GM19324 (cell line): ENCODE measurements around the gene ARHGEF6.
"Not testable (repeated sequence)": the region's sequence is repeated elsewhere in the genome, so short reads cannot be mapped to it uniquely, and the experiment has no call there.

ENCODE experiments used
- ATAC-seq: cut with Tn5 transposase; IDR thresholded peaks from one replicate; pipeline ENCODE4 v1.9.1; 2021; ENCODE audit warnings: mild to moderate bottlenecking, moderate library complexity; ENCODE audit not compliant: unreplicated experiment, low FRiP score

The ARHGEF6 gene, protein sequence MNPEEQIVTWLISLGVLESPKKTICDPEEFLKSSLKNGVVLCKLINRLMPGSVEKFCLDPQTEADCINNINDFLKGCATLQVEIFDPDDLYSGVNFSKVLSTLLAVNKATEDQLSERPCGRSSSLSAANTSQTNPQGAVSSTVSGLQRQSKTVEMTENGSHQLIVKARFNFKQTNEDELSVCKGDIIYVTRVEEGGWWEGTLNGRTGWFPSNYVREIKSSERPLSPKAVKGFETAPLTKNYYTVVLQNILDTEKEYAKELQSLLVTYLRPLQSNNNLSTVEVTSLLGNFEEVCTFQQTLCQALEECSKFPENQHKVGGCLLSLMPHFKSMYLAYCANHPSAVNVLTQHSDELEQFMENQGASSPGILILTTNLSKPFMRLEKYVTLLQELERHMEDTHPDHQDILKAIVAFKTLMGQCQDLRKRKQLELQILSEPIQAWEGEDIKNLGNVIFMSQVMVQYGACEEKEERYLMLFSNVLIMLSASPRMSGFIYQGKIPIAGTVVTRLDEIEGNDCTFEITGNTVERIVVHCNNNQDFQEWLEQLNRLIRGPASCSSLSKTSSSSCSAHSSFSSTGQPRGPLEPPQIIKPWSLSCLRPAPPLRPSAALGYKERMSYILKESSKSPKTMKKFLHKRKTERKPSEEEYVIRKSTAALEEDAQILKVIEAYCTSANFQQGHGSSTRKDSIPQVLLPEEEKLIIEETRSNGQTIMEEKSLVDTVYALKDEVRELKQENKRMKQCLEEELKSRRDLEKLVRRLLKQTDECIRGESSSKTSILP

DNA sequence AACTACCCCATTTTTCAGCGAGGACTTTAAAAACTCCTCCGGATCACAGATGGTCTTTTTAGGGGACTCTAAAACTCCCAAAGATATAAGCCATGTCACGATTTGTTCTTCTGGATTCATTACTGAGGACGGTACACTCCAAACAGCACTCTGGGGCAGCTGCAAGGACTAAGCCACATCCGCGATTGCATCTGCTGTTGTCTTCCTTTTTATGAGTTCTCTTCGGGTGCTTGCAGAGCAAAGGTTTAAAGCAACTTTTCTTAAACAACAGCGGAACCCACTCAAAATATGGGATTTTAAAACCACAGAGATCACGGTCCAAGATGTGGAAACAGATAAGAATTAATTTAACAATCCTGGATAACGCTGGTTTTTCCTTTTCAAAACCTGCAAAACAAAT is at the start of gene ARHGEF6:
Gene ARHGEF6 (minus strand): TSS at position 170 of the 400 bp plus-strand sequence. CDS start 50 bp downstream, at position 120.
- no peak for ATAC-seq

GRCh38 chrX:136829413-136829812 is 48.7 kb upstream of the ARHGEF6 start:
- no peak for ATAC-seq

- no peak for ATAC-seq
Measured at GRCh38 chrX:136828830-136829229, 48.1 kb upstream of the ARHGEF6 start.

DNA sequence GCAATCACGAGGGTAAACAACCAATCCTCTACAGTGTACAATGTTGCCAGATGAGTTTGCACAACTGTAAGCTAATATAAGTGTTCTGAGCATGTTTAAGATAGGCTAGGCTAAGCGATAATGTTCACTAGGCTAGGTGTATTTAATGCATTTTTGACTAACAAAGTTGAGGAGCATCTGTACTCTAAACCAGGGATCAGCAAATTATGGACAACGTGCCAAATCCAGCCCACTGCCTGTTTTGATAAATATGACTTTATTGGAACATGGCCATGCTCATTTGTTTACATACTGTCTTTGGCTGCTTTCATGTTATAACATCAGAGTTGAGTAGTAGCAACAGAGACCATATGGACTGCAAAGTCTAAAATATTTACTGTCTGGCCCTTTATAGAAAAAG is 46.3 kb upstream of the ARHGEF6 start:
- ATAC-seq, result no peak

GRCh38 chrX:136825771-136826170 is 45.0 kb upstream of the ARHGEF6 start:
- no peak for ATAC-seq

- no peak for ATAC-seq
Measured at GRCh38 chrX:136823175-136823574, 42.4 kb upstream of the ARHGEF6 start.

GRCh38 chrX:136822337-136823095 is 41.8 kb upstream of the ARHGEF6 start:
- no peak for ATAC-seq

DNA sequence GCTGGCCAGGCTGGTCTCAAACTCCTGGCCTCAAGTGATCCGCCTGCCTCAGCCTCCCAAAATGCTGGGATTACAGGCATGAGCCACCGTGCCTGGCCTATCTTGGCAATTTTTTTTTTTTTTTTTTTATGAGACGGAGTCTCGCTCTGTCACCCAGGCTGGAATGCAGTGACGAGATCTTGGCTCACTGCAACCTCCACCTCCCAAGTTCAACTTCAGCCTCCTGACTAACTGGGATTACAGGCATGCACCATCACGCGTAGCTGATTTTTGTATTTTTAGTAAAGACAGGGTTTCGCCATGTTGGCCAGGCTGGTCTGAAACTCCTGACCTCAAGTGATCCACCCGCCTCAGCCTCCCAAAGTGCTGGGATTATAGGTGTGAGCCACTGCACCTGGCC is 39.0 kb upstream of the ARHGEF6 start:
- ATAC-seq, result not testable (repeated sequence)

DNA sequence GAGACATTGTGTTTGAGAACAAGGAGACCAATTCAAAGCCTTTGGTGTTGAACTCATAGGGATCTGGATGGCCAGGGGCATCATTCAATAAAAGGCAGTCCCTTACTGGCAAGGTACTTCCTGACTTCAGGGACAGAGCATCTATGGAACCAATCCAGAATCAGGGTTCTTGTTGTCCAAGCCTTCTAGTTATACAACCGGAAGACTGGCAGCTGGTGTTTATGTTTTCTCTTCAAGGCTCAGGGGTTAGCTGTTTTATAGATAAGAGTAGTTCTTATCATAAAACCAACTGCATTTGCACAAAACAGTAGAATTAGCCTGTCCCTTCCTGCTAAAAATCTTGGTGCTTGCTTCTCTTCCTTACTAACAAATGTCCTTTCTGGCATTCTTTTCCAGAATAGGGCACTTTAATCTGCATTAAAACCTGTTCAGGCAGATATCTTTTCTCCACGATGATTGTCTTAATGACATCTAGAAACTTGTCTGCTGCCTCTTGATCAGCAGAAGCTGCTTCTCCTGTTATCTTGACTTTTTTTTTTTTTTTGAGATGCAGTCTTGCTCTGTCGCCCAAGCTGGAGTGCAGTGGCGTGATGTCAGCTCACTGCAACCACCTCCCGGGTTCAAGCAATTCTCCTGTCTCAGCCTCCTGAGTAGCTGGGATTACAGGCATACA is 38.4 kb upstream of the ARHGEF6 start:
- ATAC-seq, result no peak

- ATAC-seq, result no peak
Measured at GRCh38 chrX:136816975-136817374, 36.2 kb upstream of the ARHGEF6 start.

DNA sequence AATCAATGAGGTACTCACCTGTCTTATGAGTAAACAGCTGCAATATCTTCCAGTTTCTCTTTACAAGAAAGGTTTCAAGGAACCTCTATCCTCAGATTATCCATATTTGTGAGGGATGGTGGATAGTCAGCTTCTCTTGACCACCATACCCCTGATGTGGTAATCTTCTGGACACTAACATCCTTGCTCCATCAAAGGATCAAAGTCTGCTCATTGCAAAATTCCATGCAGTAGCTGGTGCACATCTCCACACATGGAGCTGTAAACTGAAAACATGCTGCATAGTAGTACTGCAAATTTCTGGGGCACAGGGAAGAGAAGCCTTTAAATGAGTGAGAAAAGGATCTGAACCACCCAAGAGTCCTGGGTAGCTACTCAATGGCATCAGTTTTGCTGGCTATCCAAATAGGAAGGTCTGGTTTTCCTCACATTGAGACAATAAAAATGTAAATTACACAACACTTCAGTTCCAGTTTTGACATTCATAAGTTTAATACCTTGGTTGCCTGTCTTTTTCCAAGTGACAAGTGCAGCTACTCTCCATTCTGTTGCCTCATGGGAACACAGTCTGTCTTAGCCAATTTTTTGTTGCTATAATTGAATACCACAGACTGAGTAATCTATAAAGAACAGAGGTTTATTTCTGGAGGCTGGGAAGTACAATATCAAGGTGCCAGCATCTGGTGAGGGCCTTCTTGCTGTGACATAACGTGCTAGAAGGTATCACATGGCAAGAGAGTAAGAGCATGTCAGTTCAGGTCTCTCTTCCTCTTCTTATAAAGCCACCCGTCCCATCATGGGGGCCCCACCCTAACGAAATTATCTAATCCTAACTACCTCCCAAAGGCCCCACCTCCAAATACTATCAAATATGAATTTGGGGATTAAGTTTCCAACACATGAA is 34.4 kb upstream of the ARHGEF6 start:
- no peak for ATAC-seq

DNA sequence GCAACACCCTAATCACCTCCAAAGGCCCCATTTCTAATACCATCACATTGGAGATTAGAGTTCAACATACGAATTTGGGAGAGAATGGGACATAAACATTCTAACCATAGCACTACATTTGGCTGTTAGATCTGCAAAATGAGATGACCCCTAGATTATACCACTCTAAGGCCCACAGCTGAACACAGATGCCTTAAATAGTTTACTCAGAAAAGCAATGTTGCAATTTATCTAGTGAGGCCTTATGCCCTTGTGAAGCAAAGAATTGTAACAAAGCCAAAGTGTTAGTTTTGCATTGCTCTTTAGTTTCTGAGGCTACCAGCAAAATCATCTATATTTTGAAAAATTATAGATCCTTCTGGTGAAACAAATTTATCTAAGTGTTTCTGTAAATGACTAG is 31.6 kb upstream of the ARHGEF6 start:
- ATAC-seq, result no peak

DNA sequence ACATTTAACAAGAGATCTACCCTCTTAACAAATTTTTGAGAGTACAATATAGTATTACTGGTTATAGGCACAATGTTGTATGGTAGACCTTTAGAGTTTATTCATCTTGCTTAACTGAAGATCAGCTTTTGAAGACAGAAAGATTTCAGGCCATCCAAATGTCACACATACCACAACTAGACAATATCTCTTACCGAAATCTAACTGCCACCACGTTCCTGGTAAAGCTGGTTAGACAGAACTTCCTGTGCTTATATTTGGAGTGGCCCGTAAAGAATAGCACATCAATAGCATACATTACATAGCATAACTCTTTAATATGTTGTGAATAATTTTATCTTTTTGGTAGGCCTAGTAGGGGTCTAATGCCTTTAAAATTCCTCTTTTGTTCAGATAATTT is 29.8 kb upstream of the ARHGEF6 start:
- no peak for ATAC-seq

GRCh38 chrX:136806891-136807410 is 26.2 kb upstream of the ARHGEF6 start:
- ATAC-seq, result no peak

DNA sequence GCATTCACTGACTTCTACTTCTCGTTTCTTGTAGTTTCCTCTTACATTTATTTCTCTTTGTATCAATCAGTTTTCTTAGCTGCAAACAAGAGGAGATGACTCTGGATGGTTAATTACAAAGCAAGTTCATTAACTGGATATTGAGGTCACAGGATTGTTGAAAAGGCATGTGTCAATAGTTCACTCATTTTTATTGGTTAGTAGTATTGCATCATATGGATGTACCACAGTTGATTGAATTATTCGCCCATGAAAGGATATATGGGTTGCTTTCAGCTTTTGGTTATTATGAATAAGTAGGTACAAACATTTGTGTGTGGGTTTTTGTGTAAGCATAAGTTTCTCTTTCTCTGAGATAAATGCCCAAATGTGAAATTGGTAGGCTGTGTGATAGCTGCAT is 21.8 kb upstream of the ARHGEF6 start:
- no peak for ATAC-seq

DNA sequence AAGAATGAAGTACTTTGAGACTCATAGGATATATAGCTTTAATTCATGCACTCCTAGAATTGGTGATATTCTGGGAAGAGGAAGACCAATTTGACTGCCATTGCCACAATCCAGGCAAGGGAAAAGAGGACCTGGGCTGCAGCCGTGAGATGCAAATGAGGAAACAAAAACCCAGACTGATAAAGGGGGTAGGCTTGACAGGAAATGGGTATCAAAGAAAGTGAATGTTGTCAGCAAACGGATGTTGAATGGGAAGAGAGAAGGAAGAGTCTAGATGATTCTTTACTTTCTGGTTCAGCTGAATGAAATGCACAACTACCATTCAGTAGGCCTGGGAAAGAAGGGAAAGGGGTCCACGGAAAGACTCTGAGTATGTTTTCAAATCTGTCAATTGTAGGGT is 17.1 kb upstream of the ARHGEF6 start:
- no peak for ATAC-seq

- ATAC-seq, result not testable (repeated sequence)
Measured at GRCh38 chrX:136795132-136795531, 14.4 kb upstream of the ARHGEF6 start.

- not testable (repeated sequence) for ATAC-seq
Measured at GRCh38 chrX:136794660-136795059, 13.9 kb upstream of the ARHGEF6 start.

DNA sequence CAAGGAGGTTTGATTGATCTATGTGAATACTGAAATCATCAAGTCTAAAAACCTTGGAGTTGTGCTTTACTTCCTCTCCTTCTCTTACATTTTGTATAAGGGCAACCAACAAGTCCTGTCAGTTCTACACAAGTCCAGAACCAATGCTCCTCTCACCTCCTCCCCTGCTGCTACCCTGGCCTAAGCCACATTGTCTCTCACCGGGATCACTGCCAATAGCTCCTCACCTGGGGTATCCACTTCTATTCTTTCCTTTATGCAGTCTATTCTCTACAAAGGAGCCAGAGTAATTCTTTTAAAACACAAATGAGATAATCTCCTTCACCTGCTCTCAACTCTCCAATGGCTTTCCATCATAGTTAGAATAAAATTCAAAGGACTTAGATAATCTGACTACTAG is 13.3 kb upstream of the ARHGEF6 start:
- ATAC-seq, result no peak
